GM13977 (cell line): ENCODE measurements around the gene MTHFD1L.

Experiments used
- DNase-seq: peaks from one replicate; pipeline ENCODE4 v3.0.0; 2012; ENCODE audit warnings: low spot score
- in situ Hi-C: fragments of 300-500 bp; cut with MboI; formaldehyde crosslinking; loops from one replicate; pipeline ENCODE4 v1.12.0; 2022; ENCODE audit warnings: low sequenced_read_pairs, low pct_unique_long_range_greater_than_20kb, mixed read lengths, inconsistent platforms; ENCODE audit not compliant: unreplicated experiment
- TF ChIP-seq, protein P1 (sequence below): IDR thresholded peaks from 2 replicates; pipeline ENCODE4 v1.5.1; 2012; ENCODE audit warnings: mild to moderate bottlenecking, control low read depth; ENCODE audit not compliant: insufficient read depth; ENCODE audit errors: extremely low read depth, missing control alignments

MTHFD1L gene

DNA sequence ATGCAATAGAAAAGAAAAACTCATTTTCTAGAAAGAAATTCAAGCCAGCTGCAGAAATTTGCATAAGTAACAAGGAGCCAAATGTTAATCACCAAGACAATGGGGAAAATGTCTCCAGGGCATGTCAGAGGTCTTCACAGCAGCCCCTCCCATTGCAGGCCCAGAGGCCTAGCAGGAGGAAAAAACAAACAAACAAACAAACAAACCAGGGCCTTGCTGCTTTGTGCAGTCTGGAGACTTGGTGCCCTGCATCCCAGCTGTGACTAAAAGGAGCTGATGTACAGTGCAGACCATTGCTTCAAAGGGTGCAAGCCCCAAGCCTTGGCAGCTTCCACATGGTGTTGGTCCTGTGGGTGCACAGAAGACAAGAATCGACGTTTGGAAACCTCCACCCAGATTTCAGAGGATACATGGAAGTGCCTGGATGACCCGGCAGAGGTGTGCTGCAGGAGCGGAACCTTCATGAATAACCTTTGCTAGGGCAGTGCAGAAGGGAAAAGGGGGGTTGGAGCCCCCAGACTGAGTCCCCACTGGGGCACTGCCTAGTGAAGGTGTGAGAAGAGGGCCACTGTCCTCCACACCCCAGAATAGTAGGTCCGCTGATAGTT, 263.4 kb downstream of the MTHFD1L start:
- in situ Hi-C loops: no loop called here
- TF ChIP-seq, protein P1, sequence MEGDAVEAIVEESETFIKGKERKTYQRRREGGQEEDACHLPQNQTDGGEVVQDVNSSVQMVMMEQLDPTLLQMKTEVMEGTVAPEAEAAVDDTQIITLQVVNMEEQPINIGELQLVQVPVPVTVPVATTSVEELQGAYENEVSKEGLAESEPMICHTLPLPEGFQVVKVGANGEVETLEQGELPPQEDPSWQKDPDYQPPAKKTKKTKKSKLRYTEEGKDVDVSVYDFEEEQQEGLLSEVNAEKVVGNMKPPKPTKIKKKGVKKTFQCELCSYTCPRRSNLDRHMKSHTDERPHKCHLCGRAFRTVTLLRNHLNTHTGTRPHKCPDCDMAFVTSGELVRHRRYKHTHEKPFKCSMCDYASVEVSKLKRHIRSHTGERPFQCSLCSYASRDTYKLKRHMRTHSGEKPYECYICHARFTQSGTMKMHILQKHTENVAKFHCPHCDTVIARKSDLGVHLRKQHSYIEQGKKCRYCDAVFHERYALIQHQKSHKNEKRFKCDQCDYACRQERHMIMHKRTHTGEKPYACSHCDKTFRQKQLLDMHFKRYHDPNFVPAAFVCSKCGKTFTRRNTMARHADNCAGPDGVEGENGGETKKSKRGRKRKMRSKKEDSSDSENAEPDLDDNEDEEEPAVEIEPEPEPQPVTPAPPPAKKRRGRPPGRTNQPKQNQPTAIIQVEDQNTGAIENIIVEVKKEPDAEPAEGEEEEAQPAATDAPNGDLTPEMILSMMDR: no peak
- DNase-seq: no peak

DNA sequence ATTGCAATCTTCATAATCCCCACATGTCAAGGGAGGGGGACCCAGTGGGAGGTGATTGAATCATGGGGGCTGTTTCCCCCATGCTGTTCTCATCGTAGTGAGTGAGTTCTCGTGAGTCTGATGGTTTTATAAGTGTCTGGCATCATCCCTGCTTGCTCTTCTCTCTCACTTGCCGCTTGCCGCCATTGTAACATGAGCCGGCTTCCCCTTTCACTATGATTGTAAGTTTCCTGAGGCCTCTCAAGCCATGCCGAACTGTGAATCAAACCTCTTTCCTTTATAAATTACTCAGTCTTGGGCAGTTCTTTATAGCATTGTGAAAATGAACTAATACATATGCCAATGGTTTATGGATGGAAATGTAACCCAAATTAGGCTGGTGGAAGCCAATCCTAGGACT, 264.8 kb downstream of the MTHFD1L start:
- in situ Hi-C loops: no loop called here
- TF ChIP-seq, protein P1: no peak
- DNase-seq: no peak

DNA sequence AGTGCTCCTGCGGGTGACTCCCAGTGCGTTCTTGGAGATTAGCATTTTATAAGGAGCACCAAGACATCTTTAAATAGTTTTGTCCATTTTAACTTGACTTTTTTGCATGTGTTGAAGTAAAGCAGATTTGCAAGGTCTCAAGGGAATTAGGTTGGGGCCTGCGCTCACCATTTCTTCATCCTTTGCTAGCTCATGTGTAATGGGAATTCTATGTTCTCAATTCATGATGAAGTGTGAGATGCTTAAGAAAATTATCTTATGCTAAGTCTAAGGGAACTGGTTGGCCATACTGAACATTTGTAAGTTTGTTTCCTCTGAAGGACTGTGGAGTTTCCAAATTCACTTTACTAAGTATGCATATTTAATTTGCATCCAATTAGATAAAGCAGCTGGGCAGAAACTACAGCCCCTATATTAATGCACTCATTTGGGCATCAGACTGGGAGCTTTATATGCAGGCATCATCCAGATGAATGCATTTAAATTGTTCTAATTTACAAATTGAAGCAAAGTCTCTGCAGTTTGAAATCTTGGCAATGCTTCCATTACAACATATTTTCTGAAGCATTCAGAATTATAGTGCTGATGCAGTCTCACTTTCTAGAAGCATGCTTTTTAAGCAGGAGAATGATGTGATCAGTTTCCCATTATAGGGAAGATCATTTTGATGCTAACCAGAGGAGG, 266.0 kb downstream of the MTHFD1L start:
- DNase-seq: no peak
- TF ChIP-seq, protein P1: no peak
- in situ Hi-C loops: no loop called here

DNA sequence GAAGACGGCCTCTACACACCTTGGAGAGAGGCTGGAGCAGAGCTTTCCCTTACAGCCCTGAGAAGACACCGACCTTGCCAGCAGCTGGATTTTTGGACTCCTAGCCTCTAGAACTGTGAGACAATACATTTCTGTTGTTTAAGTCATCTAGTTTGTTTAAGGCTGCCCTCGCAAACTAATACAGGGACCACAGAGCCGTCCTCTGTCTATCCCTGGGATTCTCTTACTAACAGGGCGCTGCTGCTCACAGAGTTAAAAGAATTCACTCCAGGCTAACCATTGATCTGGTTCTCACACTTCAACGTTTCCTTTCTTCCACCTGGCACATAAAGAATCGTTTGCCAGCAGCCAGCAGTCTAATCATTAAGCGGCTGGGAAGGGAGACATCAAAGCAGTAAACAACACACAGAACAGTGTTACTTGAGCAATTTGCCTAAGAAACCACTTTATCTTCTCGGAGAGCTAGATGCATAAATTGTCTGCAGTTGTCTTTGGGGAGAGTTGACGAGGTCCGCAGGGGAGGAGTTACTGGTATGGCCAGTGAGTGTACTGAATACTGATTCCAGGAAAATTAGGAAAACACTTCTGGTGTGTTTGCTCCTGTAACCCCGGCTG, 270.7 kb downstream of the MTHFD1L start:
- TF ChIP-seq, protein P1: no peak
- in situ Hi-C loops: no loop called here
- DNase-seq: no peak

DNA sequence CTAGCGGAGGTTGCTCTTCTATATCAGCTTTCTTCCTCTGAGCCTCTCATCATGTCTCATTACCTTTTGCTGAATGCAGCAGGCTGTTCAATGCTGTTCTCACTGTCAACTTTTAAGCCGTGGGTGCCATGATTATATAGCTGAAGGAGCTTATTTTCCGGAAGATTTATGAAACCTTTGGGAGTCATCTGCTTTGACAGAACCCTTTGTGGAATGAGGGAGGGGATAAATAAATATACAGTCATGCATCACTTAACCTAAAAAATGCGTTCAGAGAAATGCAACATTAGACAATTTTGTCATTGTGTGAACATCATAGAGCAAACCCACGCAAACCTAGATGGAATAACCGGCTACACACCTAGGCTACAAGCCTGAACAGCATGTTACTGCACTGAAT, 272.0 kb downstream of the MTHFD1L start:
- DNase-seq: no peak
- in situ Hi-C loops: no loop called here
- TF ChIP-seq, protein P1: no peak

DNA sequence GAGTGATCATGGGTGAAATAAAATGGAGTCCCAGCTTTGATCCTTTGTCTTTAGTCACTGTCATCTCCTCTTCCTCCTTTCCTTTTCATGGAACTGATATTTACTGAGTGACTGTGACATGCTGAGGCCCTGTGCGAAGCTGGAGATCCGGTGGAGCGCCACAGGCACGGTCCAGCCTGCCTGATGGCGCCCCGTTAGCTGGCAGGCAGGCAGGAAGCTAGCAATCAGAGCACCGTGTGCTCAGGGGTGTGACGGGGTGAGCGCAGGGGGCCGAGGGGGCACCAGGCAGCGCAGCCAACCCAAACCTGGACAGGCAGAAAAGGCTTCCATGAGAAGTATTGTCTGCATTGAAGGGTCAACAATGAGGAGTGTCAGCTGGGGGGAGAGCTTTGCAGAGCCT, 274.0 kb downstream of the MTHFD1L start:
- DNase-seq: no peak
- TF ChIP-seq, protein P1: no peak
- in situ Hi-C loops: no loop called here
